Measurements from ENCODE around the gene DNAH8.

DNA sequence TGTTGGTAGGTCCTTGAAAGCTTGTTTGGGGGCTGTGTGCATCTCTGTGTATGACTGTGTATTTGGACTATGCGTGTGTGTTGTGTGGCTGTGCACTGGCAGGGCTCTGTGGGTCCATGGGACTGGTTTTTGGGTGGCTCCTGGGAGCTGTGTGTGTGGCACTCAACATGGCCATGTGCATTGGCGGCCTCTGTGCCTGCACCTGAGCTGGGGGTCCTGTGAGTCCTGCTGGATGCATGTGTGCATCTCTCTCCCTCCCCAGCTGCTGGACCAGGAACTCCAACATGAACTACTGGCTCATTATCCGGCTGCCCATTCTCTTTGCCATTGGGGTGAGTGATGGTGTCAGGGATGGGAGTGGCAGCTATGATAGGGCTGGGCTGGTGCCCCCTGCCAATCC lies 363.6 kb downstream of the DNAH8 start:
- TF ChIP-seq, protein P1, sequence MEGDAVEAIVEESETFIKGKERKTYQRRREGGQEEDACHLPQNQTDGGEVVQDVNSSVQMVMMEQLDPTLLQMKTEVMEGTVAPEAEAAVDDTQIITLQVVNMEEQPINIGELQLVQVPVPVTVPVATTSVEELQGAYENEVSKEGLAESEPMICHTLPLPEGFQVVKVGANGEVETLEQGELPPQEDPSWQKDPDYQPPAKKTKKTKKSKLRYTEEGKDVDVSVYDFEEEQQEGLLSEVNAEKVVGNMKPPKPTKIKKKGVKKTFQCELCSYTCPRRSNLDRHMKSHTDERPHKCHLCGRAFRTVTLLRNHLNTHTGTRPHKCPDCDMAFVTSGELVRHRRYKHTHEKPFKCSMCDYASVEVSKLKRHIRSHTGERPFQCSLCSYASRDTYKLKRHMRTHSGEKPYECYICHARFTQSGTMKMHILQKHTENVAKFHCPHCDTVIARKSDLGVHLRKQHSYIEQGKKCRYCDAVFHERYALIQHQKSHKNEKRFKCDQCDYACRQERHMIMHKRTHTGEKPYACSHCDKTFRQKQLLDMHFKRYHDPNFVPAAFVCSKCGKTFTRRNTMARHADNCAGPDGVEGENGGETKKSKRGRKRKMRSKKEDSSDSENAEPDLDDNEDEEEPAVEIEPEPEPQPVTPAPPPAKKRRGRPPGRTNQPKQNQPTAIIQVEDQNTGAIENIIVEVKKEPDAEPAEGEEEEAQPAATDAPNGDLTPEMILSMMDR (IDR thresholded peaks at IDR 0.05 in 4 of 5, conservative IDR thresholded peaks at IDR 0.05 in 1 of 5) = no peak
- TF ChIP-seq POLR2A (IDR thresholded peaks at IDR 0.05) = no peak

Measured in gastrocnemius medialis (tissue), 4 donors.